ENCODE results near the gene SLC2A8.

Gene SLC2A8

GRCh38 chr9:127422133-127422782, 25.3 kb downstream of the SLC2A8 start:
- Histone ChIP-seq H3K4ac (ENCODE audit: low read depth in 1 of 2, low read length in 2 of 2) (peak overlapping the region in 1 of 2 experiments; percentile 13), H3K9ac (ENCODE audit: low read length) (peak overlapping the region; percentile 98), H2BK5ac (ENCODE audit: low read depth, low read length, poor library complexity, severe bottlenecking) (no peak overlapping the region), H3K14ac (ENCODE audit: low read length in 2 of 2) (no peak overlapping the region), H3K18ac (ENCODE audit: low read depth in 1 of 2, low read length in 2 of 2) (no peak overlapping the region), H2BK15ac (ENCODE audit: low read depth, poor library complexity, severe bottlenecking) (no peak overlapping the region), H3K4me3 (ENCODE audit: insufficient read depth in 1 of 2, low read depth in 1 of 2, low read length in 2 of 2) (peak overlapping the region in 1 of 2 experiments; percentile 100), H2BK120ac (ENCODE audit: low read depth, low read length) (no peak overlapping the region), H2BK12ac (ENCODE audit: low read length in 2 of 2) (no peak overlapping the region), H3K4me1 (ENCODE audit: control insufficient read depth, insufficient read depth, low read depth, low read length) (peaks cover 9% of the 10 kb centered on the region), H3K4me2 (ENCODE audit: low read length, poor library complexity, severe bottlenecking) (no peak overlapping the region), H3K23ac (ENCODE audit: low read length in 2 of 2) (no peak overlapping the region), H3K27ac (ENCODE audit: low read length, poor library complexity, severe bottlenecking) (no peak overlapping the region), H2AK5ac (ENCODE audit: low read length, severe bottlenecking) (no peak overlapping the region), H2AFZ (ENCODE audit: low read depth, low read length) (no peak overlapping the region), H3K9me3 (ENCODE audit: control insufficient read depth, low read length) (no peaks in the 10 kb centered on the region), H4K91ac (ENCODE audit: low read length) (no peak overlapping the region), H3K36me3 (ENCODE audit: control insufficient read depth in 1 of 2, insufficient read depth in 2 of 2, low read depth in 1 of 2, low read length in 2 of 2) (peaks cover 4% of the 10 kb centered on the region in 2 experiments), H3K27me3 (ENCODE audit: control insufficient read depth in 1 of 2, insufficient read depth in 1 of 2, low read length in 2 of 2) (peaks cover 0 to 17% of the 10 kb centered on the region in 2 experiments), H3K79me1 (replicated peaks; ENCODE audit: low read length, poor library complexity, severe bottlenecking) (peaks cover 15% of the 10 kb centered on the region), H4K8ac (ENCODE audit: low read length) (peak overlapping the region; percentile 54)
- 94% methylated on average over 10 of the region's 10 CpGs for WGBS
- no peak for DNase-seq

DNA sequence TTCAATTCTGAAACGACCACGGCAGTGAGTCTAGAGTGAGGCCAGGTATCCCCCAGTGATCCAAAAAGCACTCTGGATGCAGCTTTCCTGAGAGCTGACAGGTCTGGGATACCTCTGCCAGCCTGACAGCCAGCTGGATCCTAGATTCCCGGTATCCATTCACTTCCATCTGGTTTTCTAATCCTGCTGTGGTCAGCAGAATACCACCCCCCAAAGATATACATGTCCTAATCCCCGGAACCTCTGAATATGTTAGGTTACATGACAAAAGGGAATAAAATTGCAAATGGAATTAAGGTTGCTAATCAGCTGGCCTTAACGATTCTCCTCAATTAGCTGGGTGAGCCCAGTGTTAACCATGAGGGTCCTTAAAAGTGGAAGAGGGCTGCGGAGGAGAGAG, 25.8 kb downstream of the SLC2A8 start:
- peak overlapping the region; percentile 67 for H3K4me2 ChIP-seq (ENCODE audit: low read length, poor library complexity, severe bottlenecking)
- no peak overlapping the region for H2AK5ac ChIP-seq (ENCODE audit: low read length, severe bottlenecking)
- no peak overlapping the region for H4K8ac ChIP-seq (ENCODE audit: low read length)
- H3K4ac ChIP-seq (ENCODE audit: low read depth in 1 of 2, low read length in 2 of 2), result no peak overlapping the region
- H3K27ac ChIP-seq (ENCODE audit: low read length, poor library complexity, severe bottlenecking), result no peak overlapping the region
- no peak overlapping the region for H3K14ac ChIP-seq (ENCODE audit: low read length in 2 of 2)
- H3K9me3 ChIP-seq (ENCODE audit: control insufficient read depth, low read length), result no peaks in the 10 kb centered on the region
- H2BK5ac ChIP-seq (ENCODE audit: low read depth, low read length, poor library complexity, severe bottlenecking), result no peak overlapping the region
- H3K23ac ChIP-seq (ENCODE audit: low read length in 2 of 2), result no peak overlapping the region
- no peak overlapping the region for H3K18ac ChIP-seq (ENCODE audit: low read depth in 1 of 2, low read length in 2 of 2)
- peak overlapping the region in 1 of 2 experiments; percentile 100 for H3K4me3 ChIP-seq (ENCODE audit: insufficient read depth in 1 of 2, low read depth in 1 of 2, low read length in 2 of 2)
- H3K9ac ChIP-seq (ENCODE audit: low read length), result peak overlapping the region; percentile 98
- H3K4me1 ChIP-seq (ENCODE audit: control insufficient read depth, insufficient read depth, low read depth, low read length), result peaks cover 9% of the 10 kb centered on the region
- H2BK15ac ChIP-seq (ENCODE audit: low read depth, poor library complexity, severe bottlenecking), result no peak overlapping the region
- peaks cover 0 to 13% of the 10 kb centered on the region in 2 experiments for H3K27me3 ChIP-seq (ENCODE audit: control insufficient read depth in 1 of 2, insufficient read depth in 1 of 2, low read length in 2 of 2)
- no peak overlapping the region for H2AFZ ChIP-seq (ENCODE audit: low read depth, low read length)
- WGBS, result 89% methylated on average over 5 of the region's 6 CpGs
- peaks cover 15% of the 10 kb centered on the region for H3K79me1 ChIP-seq (replicated peaks; ENCODE audit: low read length, poor library complexity, severe bottlenecking)
- H2BK12ac ChIP-seq (ENCODE audit: low read length in 2 of 2), result no peak overlapping the region
- peaks cover 4% of the 10 kb centered on the region in 2 experiments for H3K36me3 ChIP-seq (ENCODE audit: control insufficient read depth in 1 of 2, insufficient read depth in 2 of 2, low read depth in 1 of 2, low read length in 2 of 2)
- no peak overlapping the region for H4K91ac ChIP-seq (ENCODE audit: low read length)
- no peak for DNase-seq
- no peak overlapping the region for H2BK120ac ChIP-seq (ENCODE audit: low read depth, low read length)

DNA sequence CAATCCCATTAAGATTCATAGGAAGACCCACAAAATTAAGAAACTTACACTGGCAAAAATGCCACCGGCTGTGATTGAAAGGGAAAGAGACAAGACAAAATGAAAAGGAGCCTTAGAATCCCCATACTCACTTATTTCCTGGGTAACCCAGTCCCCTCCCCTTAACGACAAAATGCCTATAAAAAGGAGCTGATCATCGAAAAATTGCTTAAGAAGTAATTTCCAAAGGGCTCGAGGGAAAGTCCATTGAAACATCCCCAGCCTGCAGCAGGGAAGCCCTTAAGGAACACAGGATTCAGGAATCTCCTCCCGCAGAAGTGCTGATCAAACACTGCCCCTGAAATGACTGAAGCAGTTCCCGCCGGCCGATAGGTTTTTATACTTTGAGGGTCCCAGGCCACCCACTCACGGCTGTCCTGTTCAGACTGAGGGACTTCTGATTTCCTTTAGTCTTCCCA, 26.5 kb downstream of the SLC2A8 start:
- no peak overlapping the region for H2BK15ac ChIP-seq (ENCODE audit: low read depth, poor library complexity, severe bottlenecking)
- no peak overlapping the region for H2AFZ ChIP-seq (ENCODE audit: low read depth, low read length)
- no peak for DNase-seq
- H3K9me3 ChIP-seq (ENCODE audit: control insufficient read depth, low read length), result no peaks in the 10 kb centered on the region
- peaks cover 20% of the 10 kb centered on the region for H3K79me1 ChIP-seq (replicated peaks; ENCODE audit: low read length, poor library complexity, severe bottlenecking)
- peak overlapping the region; percentile 67 for H3K4me2 ChIP-seq (ENCODE audit: low read length, poor library complexity, severe bottlenecking)
- peak overlapping the region; percentile 83 to 100 for H3K4me3 ChIP-seq (ENCODE audit: insufficient read depth in 1 of 2, low read depth in 1 of 2, low read length in 2 of 2)
- H3K36me3 ChIP-seq (ENCODE audit: control insufficient read depth in 1 of 2, insufficient read depth in 2 of 2, low read depth in 1 of 2, low read length in 2 of 2), result peaks cover 4 to 10% of the 10 kb centered on the region in 2 experiments
- no peak overlapping the region for H3K14ac ChIP-seq (ENCODE audit: low read length in 2 of 2)
- H4K91ac ChIP-seq (ENCODE audit: low read length), result no peak overlapping the region
- H2BK5ac ChIP-seq (ENCODE audit: low read depth, low read length, poor library complexity, severe bottlenecking), result peak overlapping the region; percentile 3
- no peak overlapping the region for H3K18ac ChIP-seq (ENCODE audit: low read depth in 1 of 2, low read length in 2 of 2)
- no peak overlapping the region for H2AK5ac ChIP-seq (ENCODE audit: low read length, severe bottlenecking)
- H2BK120ac ChIP-seq (ENCODE audit: low read depth, low read length), result no peak overlapping the region
- H3K9ac ChIP-seq (ENCODE audit: low read length), result peak overlapping the region; percentile 98
- H3K27ac ChIP-seq (ENCODE audit: low read length, poor library complexity, severe bottlenecking), result peak overlapping the region; percentile 94
- H4K8ac ChIP-seq (ENCODE audit: low read length), result peak overlapping the region; percentile 94
- H3K4me1 ChIP-seq (ENCODE audit: control insufficient read depth, insufficient read depth, low read depth, low read length), result peaks cover 9% of the 10 kb centered on the region
- 12% methylated on average over 9 of the region's 9 CpGs for WGBS
- H2BK12ac ChIP-seq (ENCODE audit: low read length in 2 of 2), result no peak overlapping the region
- peaks cover 0 to 6% of the 10 kb centered on the region in 2 experiments for H3K27me3 ChIP-seq (ENCODE audit: control insufficient read depth in 1 of 2, insufficient read depth in 1 of 2, low read length in 2 of 2)
- H3K4ac ChIP-seq (ENCODE audit: low read depth in 1 of 2, low read length in 2 of 2), result peak overlapping the region in 1 of 2 experiments; percentile 76
- no peak overlapping the region for H3K23ac ChIP-seq (ENCODE audit: low read length in 2 of 2)

- Histone ChIP-seq H2AFZ (ENCODE audit: low read depth, low read length) (peak within 1 kb of the TSS; percentile 75), H3K23ac (ENCODE audit: low read length in 2 of 2) (peak within 1 kb of the TSS in 1 of 2 experiments; percentile 2), H2BK5ac (ENCODE audit: low read depth, low read length, poor library complexity, severe bottlenecking) (peak within 1 kb of the TSS; percentile 88), H2BK12ac (ENCODE audit: low read length in 2 of 2) (peak within 1 kb of the TSS in 1 of 2 experiments; percentile 15), H2BK120ac (ENCODE audit: low read depth, low read length) (peak within 1 kb of the TSS; percentile 51), H3K27ac (ENCODE audit: low read length, poor library complexity, severe bottlenecking) (peak within 1 kb of the TSS; percentile 94), H3K4me1 (ENCODE audit: control insufficient read depth, insufficient read depth, low read depth, low read length) (peaks cover 9% of the 10 kb centered on the region), H4K91ac (ENCODE audit: low read length) (peak within 1 kb of the TSS; percentile 43), H4K8ac (ENCODE audit: low read length) (peak within 1 kb of the TSS; percentile 94), H2BK15ac (ENCODE audit: low read depth, poor library complexity, severe bottlenecking) (no peak within 1 kb of the TSS), H3K9me3 (ENCODE audit: control insufficient read depth, low read length) (no peaks in the 10 kb centered on the region), H2AK5ac (ENCODE audit: low read length, severe bottlenecking) (no peak within 1 kb of the TSS), H3K36me3 (ENCODE audit: control insufficient read depth in 1 of 2, insufficient read depth in 2 of 2, low read depth in 1 of 2, low read length in 2 of 2) (peaks cover 10 to 16% of the 10 kb centered on the region in 2 experiments), H3K4ac (ENCODE audit: low read depth in 1 of 2, low read length in 2 of 2) (peak within 1 kb of the TSS in 1 of 2 experiments; percentile 76), H3K4me3 (ENCODE audit: insufficient read depth in 1 of 2, low read depth in 1 of 2, low read length in 2 of 2) (peak within 1 kb of the TSS; percentile 83 to 100), H3K9ac (ENCODE audit: low read length) (peak within 1 kb of the TSS; percentile 98), H3K14ac (ENCODE audit: low read length in 2 of 2) (no peak within 1 kb of the TSS), H3K18ac (ENCODE audit: low read depth in 1 of 2, low read length in 2 of 2) (peak within 1 kb of the TSS; percentile 73 to 84), H3K79me1 (replicated peaks; ENCODE audit: low read length, poor library complexity, severe bottlenecking) (peaks cover 22% of the 10 kb centered on the region), H3K27me3 (ENCODE audit: control insufficient read depth in 1 of 2, insufficient read depth in 1 of 2, low read length in 2 of 2) (peaks cover 0 to 3% of the 10 kb centered on the region in 2 experiments), H3K4me2 (ENCODE audit: low read length, poor library complexity, severe bottlenecking) (peak within 1 kb of the TSS; percentile 89)
- peak; percentile 94 for DNase-seq
- under 1% methylated on average over 54 of the region's 54 CpGs for WGBS
Observed at GRCh38 chr9:127423934-127424675, 27.1 kb downstream of the SLC2A8 start, which contains the start of gene ZNF79. TSS of gene ZNF79 (plus strand) at chr9:127424382. CDS start at chr9:127424788, 406 bp downstream.

Measured in mesenchymal stem cell (in vitro differentiated cells and primary cell).